ENCODE measurements around the gene PLCG2. TPM values are rescaled to one million over a fixed set of nuclear protein-coding genes. Genes with fewer than 3 reads are reported as not detected.

Gene PLCG2
- total RNA-seq, 1 experiment from 2014 or later = 6.0 TPM

GRCh38 chr16:81901484-81901883 is 122.4 kb downstream of the PLCG2 start:
- Histone ChIP-seq H3K56ac (ENCODE audit: insufficient read length, low read depth, low read length) (no peak overlapping the region), H3T11ph (ENCODE audit: low read length) (no peak overlapping the region), H3K79me1 (ENCODE audit: insufficient read depth, low read depth, low read length, poor library complexity, severe bottlenecking) (no peaks in the 10 kb centered on the region), H2BK5ac (ENCODE audit: insufficient read length, low read length) (no peak overlapping the region), H3K4me2 (ENCODE audit: insufficient read depth, insufficient read length, low read length) (no peak overlapping the region), H4K20me1 (ENCODE audit: control insufficient read depth, insufficient read depth, insufficient read length) (no peaks in the 10 kb centered on the region), H2BK120ac (ENCODE audit: low read depth, low read length, poor library complexity, severe bottlenecking) (no peak overlapping the region), H3K79me2 (ENCODE audit: insufficient read depth, low read length) (no peaks in the 10 kb centered on the region), H3K23ac (ENCODE audit: insufficient read length, low read depth, low read length) (no peak overlapping the region), H2BK20ac (ENCODE audit: low read depth, low read length, poor library complexity, severe bottlenecking) (no peak overlapping the region), H2BK12ac (ENCODE audit: insufficient read length, low read depth, low read length) (no peak overlapping the region), H3K4me1 (ENCODE audit: insufficient read depth, low read length) (no peaks in the 10 kb centered on the region), H2AFZ (ENCODE audit: low read length) (no peak overlapping the region), H3K4ac (ENCODE audit: low read depth, low read length) (no peak overlapping the region), H4K8ac (replicated peaks; ENCODE audit: insufficient read length, low read depth, low read length) (no peak overlapping the region), H3K18ac (ENCODE audit: insufficient read length, low read depth, low read length) (no peak overlapping the region), H2BK15ac (ENCODE audit: low read depth, low read length) (no peak overlapping the region), H3K9ac (ENCODE audit: extremely low read depth, insufficient read length, low read length) (no peak overlapping the region), H3K27ac (ENCODE audit: insufficient read length, low read depth, low read length) (no peak overlapping the region), H3K23me2 (ENCODE audit: insufficient read length, low read depth, low read length, poor library complexity, severe bottlenecking) (no peaks in the 10 kb centered on the region), H4K91ac (ENCODE audit: insufficient read length, low read depth, low read length) (no peak overlapping the region), H4K5ac (ENCODE audit: insufficient read length, low read depth, low read length) (no peak overlapping the region), H3K9me3 (ENCODE audit: control insufficient read depth, low read depth, low read length) (no peaks in the 10 kb centered on the region), H2AK5ac (ENCODE audit: insufficient read length, low read length) (no peak overlapping the region), H3K14ac (ENCODE audit: insufficient read depth, low read length) (no peak overlapping the region), H3K27me3 (ENCODE audit: insufficient read depth, low read length) (no peaks in the 10 kb centered on the region)
- TF ChIP-seq CTCF (conservative IDR thresholded peaks at IDR 0.05) = no peak
- Mint-ChIP-seq H3K4me1 (peaks cover 0 to 3% of the 10 kb centered on the region in 2 experiments; a peak in 2 of 4 replicates), H3K4me3 (no peak overlapping the region), H3K36me3 (ENCODE audit: insufficient read depth in 1 of 3, low read depth in 3 of 3) (peaks cover 2 to 14% (median 3%) of the 10 kb centered on the region in 3 experiments; a peak in 2 of 7 replicates), H3K27me3 (ENCODE audit: low read depth) (no peaks in the 10 kb centered on the region), H3K27ac (no peak overlapping the region), H3K9me3 (peaks cover 2 to 4% of the 10 kb centered on the region in 2 experiments; a peak in 3 of 5 replicates)
- WGBS (ENCODE audit: extremely low coverage, insufficient read length, low lambda C conversion rate) = no CpG with 5 or more reads among the region's 6 CpGs
- no peak for DNase-seq
